HEK293 (cell line): ENCODE results near the gene PNPLA2.
A peak's percentile ranks its signal among the peaks of the same experiment; 100 is the strongest.

Experiments used
- BCL11A ChIP-seq: fragments of 450-650 bp; formaldehyde crosslinking; IDR thresholded peaks from 2 replicates; pipeline ENCODE4 v1.5.1; 2016; ENCODE audit warnings: low read depth, missing biosample characterization, missing genetic modification characterization
- KLF10 ChIP-seq: fragments of 450-650 bp; IDR thresholded peaks from 2 replicates; pipeline ENCODE4 v1.5.1; 2018; ENCODE audit warnings: missing biosample characterization, mild to moderate bottlenecking, missing genetic modification characterization
- PATZ1 ChIP-seq: fragments of 450-650 bp; formaldehyde crosslinking; IDR thresholded peaks from 2 replicates; pipeline ENCODE4 v1.5.1; 2016; ENCODE audit warnings: missing biosample characterization, missing genetic modification characterization
- YY1 ChIP-seq: fragments of 450-650 bp; formaldehyde crosslinking; IDR thresholded peaks from 2 replicates; pipeline ENCODE4 v1.5.1; 2018; ENCODE audit warnings: missing biosample characterization, missing genetic modification characterization
- ZBTB11 ChIP-seq: fragments of 450-650 bp; formaldehyde crosslinking; conservative IDR thresholded peaks from 2 replicates; pipeline ENCODE4 v1.5.1; 2016; ENCODE audit warnings: low read depth, missing biosample characterization, missing genetic modification characterization
- ZEB2 ChIP-seq: fragments of 450-650 bp; formaldehyde crosslinking; IDR thresholded peaks from 2 replicates; pipeline ENCODE4 v1.5.1; 2016; ENCODE audit warnings: missing biosample characterization, missing genetic modification characterization
- ZNF121 ChIP-seq: fragments of 450-650 bp; formaldehyde crosslinking; IDR thresholded peaks from 2 replicates; pipeline ENCODE4 v1.5.1; 2016; ENCODE audit warnings: missing biosample characterization, missing genetic modification characterization
- ZNF138 ChIP-seq: fragments of 450-650 bp; formaldehyde crosslinking; IDR thresholded peaks from 2 replicates; pipeline ENCODE4 v1.5.1; 2016; ENCODE audit warnings: missing biosample characterization, missing genetic modification characterization, borderline replicate concordance
- ZNF148 ChIP-seq: fragments of 450-650 bp; formaldehyde crosslinking; IDR thresholded peaks from 2 replicates; pipeline ENCODE4 v1.5.0; 2017; ENCODE audit warnings: missing biosample characterization, missing genetic modification characterization, borderline replicate concordance
- ZNF157 ChIP-seq: fragments of 450-650 bp; formaldehyde crosslinking; IDR thresholded peaks from 2 replicates; pipeline ENCODE4 v1.5.1; 2016; ENCODE audit warnings: missing biosample characterization, missing genetic modification characterization
- ZNF416 ChIP-seq: fragments of 450-650 bp; formaldehyde crosslinking; IDR thresholded peaks from 2 replicates; pipeline ENCODE4 v1.5.1; 2016; ENCODE audit warnings: missing biosample characterization, missing genetic modification characterization
- ZNF433 ChIP-seq: fragments of 450-650 bp; formaldehyde crosslinking; IDR thresholded peaks from 2 replicates; pipeline ENCODE4 v1.5.1; 2016; ENCODE audit warnings: missing biosample characterization, missing genetic modification characterization, low read depth
- ZNF501 ChIP-seq: fragments of 450-650 bp; formaldehyde crosslinking; IDR thresholded peaks from 2 replicates; pipeline ENCODE4 v1.5.1; 2016; ENCODE audit warnings: missing biosample characterization, missing genetic modification characterization
- ZNF654 ChIP-seq: fragments of 450-650 bp; formaldehyde crosslinking; IDR thresholded peaks from 2 replicates; pipeline ENCODE4 v1.5.1; 2016; ENCODE audit warnings: low read depth, missing biosample characterization, missing genetic modification characterization
- ZNF670 ChIP-seq: fragments of 450-650 bp; formaldehyde crosslinking; IDR thresholded peaks from 2 replicates; pipeline ENCODE4 v1.5.1; 2016; ENCODE audit warnings: missing biosample characterization, missing genetic modification characterization, low read depth
- ZNF76 ChIP-seq: fragments of 450-650 bp; formaldehyde crosslinking; IDR thresholded peaks from 2 replicates; pipeline ENCODE4; 2016; ENCODE audit warnings: low read depth, missing biosample characterization, missing genetic modification characterization, borderline replicate concordance
- ZNF768 ChIP-seq: fragments of 450-650 bp; formaldehyde crosslinking; IDR thresholded peaks from 2 replicates; pipeline ENCODE4 v1.5.1; 2018; ENCODE audit warnings: missing biosample characterization, mild to moderate bottlenecking, missing genetic modification characterization
- ZSCAN30 ChIP-seq: fragments of 450-650 bp; IDR thresholded peaks from 2 replicates; pipeline ENCODE4 v1.5.1; 2018; ENCODE audit warnings: missing biosample characterization, mild to moderate bottlenecking, missing genetic modification characterization, moderate library complexity
- TF ChIP-seq, protein P1 (sequence below): fragments of 450-650 bp; formaldehyde crosslinking; IDR thresholded peaks from 2 replicates; pipeline ENCODE4 v1.5.1; 2016; ENCODE audit warnings: missing biosample characterization, missing genetic modification characterization
- TF ChIP-seq, protein P2 (sequence below): fragments of 450-650 bp; formaldehyde crosslinking; IDR thresholded peaks from 2 replicates; pipeline ENCODE4 v1.5.1; 2016; ENCODE audit warnings: missing biosample characterization, missing genetic modification characterization

PNPLA2 gene

GRCh38 chr11:809287-810039 lies 9.3 kb upstream of the PNPLA2 start, which contains the start of gene RPLP2 (continued):
- TF ChIP-seq, protein P1, sequence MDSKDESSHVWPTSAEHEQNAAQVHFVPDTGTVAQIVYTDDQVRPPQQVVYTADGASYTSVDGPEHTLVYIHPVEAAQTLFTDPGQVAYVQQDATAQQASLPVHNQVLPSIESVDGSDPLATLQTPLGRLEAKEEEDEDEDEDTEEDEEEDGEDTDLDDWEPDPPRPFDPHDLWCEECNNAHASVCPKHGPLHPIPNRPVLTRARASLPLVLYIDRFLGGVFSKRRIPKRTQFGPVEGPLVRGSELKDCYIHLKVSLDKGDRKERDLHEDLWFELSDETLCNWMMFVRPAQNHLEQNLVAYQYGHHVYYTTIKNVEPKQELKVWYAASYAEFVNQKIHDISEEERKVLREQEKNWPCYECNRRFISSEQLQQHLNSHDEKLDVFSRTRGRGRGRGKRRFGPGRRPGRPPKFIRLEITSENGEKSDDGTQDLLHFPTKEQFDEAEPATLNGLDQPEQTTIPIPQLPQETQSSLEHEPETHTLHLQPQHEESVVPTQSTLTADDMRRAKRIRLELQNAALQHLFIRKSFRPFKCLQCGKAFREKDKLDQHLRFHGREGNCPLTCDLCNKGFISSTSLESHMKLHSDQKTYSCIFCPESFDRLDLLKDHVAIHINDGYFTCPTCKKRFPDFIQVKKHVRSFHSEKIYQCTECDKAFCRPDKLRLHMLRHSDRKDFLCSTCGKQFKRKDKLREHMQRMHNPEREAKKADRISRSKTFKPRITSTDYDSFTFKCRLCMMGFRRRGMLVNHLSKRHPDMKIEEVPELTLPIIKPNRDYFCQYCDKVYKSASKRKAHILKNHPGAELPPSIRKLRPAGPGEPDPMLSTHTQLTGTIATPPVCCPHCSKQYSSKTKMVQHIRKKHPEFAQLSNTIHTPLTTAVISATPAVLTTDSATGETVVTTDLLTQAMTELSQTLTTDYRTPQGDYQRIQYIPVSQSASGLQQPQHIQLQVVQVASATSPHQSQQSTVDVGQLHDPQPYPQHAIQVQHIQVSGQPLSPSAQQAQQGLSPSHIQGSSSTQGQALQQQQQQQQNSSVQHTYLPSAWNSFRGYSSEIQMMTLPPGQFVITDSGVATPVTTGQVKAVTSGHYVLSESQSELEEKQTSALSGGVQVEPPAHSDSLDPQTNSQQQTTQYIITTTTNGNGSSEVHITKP (tag by site-specific recombination) = peak; percentile 58; the same call in 1 of the 2 replicates
- TF ChIP-seq ZNF416 (tag by site-specific recombination) (no peak), BCL11A (tag by site-specific recombination) (no peak), ZNF670 (no peak), ZBTB11 (tag by site-specific recombination) (peak; percentile 95), ZSCAN30 (tag by site-specific recombination) (0 out of 2 replicates have a peak, but pooled peaks have one; percentile 53), PATZ1 (tag by site-specific recombination) (peak; percentile 95), ZNF433 (tag by site-specific recombination) (no peak), ZNF768 (no peak), ZNF157 (tag by site-specific recombination) (no peak), ZNF501 (tag by site-specific recombination) (peak; percentile 89), ZNF121 (tag by site-specific recombination) (no peak), YY1 (tag by site-specific recombination) (peak; percentile 82), ZEB2 (tag by site-specific recombination) (peak; percentile 93), ZNF138 (tag by site-specific recombination) (no peak), ZNF148 (tag by site-specific recombination) (no peak), ZNF654 (no peak), ZNF76 (tag by site-specific recombination) (peak; percentile 99), KLF10 (tag by site-specific recombination) (peak; percentile 54; the same call in 1 of the 2 replicates)
- TF ChIP-seq, protein P2, sequence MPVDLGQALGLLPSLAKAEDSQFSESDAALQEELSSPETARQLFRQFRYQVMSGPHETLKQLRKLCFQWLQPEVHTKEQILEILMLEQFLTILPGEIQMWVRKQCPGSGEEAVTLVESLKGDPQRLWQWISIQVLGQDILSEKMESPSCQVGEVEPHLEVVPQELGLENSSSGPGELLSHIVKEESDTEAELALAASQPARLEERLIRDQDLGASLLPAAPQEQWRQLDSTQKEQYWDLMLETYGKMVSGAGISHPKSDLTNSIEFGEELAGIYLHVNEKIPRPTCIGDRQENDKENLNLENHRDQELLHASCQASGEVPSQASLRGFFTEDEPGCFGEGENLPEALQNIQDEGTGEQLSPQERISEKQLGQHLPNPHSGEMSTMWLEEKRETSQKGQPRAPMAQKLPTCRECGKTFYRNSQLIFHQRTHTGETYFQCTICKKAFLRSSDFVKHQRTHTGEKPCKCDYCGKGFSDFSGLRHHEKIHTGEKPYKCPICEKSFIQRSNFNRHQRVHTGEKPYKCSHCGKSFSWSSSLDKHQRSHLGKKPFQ = no peak
